Measurements from ENCODE around the gene DYNC2H1.
"Not testable (repeated sequence)": the region's sequence is repeated elsewhere in the genome, so short reads cannot be mapped to it uniquely, and the experiment has no call there.

The DYNC2H1 gene

DNA sequence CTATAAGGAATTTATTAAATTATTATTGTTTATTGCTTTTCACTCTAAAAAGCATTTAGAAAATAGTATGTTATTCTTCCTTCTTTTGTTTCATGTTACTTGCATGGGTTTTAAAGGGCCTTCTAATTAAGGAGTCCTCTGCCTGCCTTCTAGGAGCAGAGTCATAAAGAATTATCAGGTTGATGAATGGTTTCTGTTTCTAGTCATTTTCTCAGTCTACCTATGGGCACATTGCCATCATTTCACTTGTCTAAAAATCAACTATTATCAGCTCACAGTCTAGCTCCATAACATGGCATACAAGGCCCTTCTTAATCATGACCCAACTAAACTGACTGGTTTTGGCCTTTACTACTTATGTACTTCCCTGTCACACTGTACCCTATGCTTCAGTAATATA is 16.2 kb downstream of the DYNC2H1 start:
- H3K36me3 ChIP-seq (ENCODE audit: insufficient read depth), result no peaks in the 10 kb centered on the region
- H3K27ac ChIP-seq, result no peak overlapping the region
- no peaks in the 10 kb centered on the region for H3K4me1 ChIP-seq (ENCODE audit: low read depth, poor library complexity, severe bottlenecking)
- H3K9ac ChIP-seq, result no peak overlapping the region
- no peaks in the 10 kb centered on the region for H3K79me2 ChIP-seq (ENCODE audit: insufficient read depth, low read depth)
- H3K27me3 ChIP-seq (ENCODE audit: insufficient read depth, low read depth), result no peaks in the 10 kb centered on the region
- H2AFZ ChIP-seq (ENCODE audit: low read depth), result no peak overlapping the region
- no peak overlapping the region for H3K4me3 ChIP-seq (IDR thresholded peaks at IDR 0.05; ENCODE audit: insufficient read depth, low read depth, low read length)
- no peaks in the 10 kb centered on the region for H4K20me1 ChIP-seq (ENCODE audit: insufficient read depth)
- TF ChIP-seq, protein P1, sequence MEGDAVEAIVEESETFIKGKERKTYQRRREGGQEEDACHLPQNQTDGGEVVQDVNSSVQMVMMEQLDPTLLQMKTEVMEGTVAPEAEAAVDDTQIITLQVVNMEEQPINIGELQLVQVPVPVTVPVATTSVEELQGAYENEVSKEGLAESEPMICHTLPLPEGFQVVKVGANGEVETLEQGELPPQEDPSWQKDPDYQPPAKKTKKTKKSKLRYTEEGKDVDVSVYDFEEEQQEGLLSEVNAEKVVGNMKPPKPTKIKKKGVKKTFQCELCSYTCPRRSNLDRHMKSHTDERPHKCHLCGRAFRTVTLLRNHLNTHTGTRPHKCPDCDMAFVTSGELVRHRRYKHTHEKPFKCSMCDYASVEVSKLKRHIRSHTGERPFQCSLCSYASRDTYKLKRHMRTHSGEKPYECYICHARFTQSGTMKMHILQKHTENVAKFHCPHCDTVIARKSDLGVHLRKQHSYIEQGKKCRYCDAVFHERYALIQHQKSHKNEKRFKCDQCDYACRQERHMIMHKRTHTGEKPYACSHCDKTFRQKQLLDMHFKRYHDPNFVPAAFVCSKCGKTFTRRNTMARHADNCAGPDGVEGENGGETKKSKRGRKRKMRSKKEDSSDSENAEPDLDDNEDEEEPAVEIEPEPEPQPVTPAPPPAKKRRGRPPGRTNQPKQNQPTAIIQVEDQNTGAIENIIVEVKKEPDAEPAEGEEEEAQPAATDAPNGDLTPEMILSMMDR (conservative IDR thresholded peaks at IDR 0.05; ENCODE audit: low read depth, low read length), result no peak
- H3K4me2 ChIP-seq, result no peak overlapping the region

- H3K36me3 ChIP-seq (ENCODE audit: insufficient read depth); H3K27ac ChIP-seq; H2AFZ ChIP-seq (ENCODE audit: low read depth); H3K27me3 ChIP-seq (ENCODE audit: insufficient read depth, low read depth); H3K4me2 ChIP-seq; H3K4me1 ChIP-seq (ENCODE audit: low read depth, poor library complexity, severe bottlenecking); H3K9ac ChIP-seq; H3K79me2 ChIP-seq (ENCODE audit: insufficient read depth, low read depth); H4K20me1 ChIP-seq (ENCODE audit: insufficient read depth); H3K4me3 ChIP-seq (IDR thresholded peaks at IDR 0.05; ENCODE audit: insufficient read depth, low read depth, low read length): not testable (repeated sequence)
Measured at GRCh38 chr11:103141986-103142385, 32.8 kb downstream of the DYNC2H1 start.

- no peaks in the 10 kb centered on the region for H3K36me3 ChIP-seq (ENCODE audit: insufficient read depth)
- H3K4me3 ChIP-seq (IDR thresholded peaks at IDR 0.05; ENCODE audit: insufficient read depth, low read depth, low read length), result no peak overlapping the region
- no peaks in the 10 kb centered on the region for H4K20me1 ChIP-seq (ENCODE audit: insufficient read depth)
- no peak overlapping the region for H2AFZ ChIP-seq (ENCODE audit: low read depth)
- H3K4me2 ChIP-seq, result no peak overlapping the region
- H3K9ac ChIP-seq, result no peak overlapping the region
- no peak overlapping the region for H3K27ac ChIP-seq
- no peaks in the 10 kb centered on the region for H3K79me2 ChIP-seq (ENCODE audit: insufficient read depth, low read depth)
- no peaks in the 10 kb centered on the region for H3K4me1 ChIP-seq (ENCODE audit: low read depth, poor library complexity, severe bottlenecking)
- no peaks in the 10 kb centered on the region for H3K27me3 ChIP-seq (ENCODE audit: insufficient read depth, low read depth)
- TF ChIP-seq, protein P1 (conservative IDR thresholded peaks at IDR 0.05; ENCODE audit: low read depth, low read length), result no peak
Measured at GRCh38 chr11:103147627-103148026, 38.4 kb downstream of the DYNC2H1 start.

DNA sequence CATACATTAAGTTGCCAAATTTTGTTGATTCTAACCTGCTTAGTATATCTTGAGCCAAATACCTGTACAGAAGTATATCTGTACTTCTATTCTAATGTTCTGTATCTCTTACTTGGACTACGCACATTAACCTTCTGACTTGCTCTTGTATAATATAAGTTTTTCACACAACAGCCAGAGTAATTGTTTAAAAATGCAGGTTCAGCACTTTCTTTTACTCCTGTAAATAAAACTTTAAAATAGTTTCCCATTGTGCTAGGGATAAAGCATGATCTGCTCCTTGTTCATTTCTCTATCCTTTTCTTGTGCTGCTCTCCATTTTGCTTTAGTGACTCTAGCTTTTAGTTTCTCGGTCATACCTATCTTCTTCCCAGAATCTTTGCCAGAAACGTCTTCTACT is 48.3 kb downstream of the DYNC2H1 start:
- H3K4me3 ChIP-seq (IDR thresholded peaks at IDR 0.05; ENCODE audit: insufficient read depth, low read depth, low read length), result no peak overlapping the region
- no peaks in the 10 kb centered on the region for H3K27me3 ChIP-seq (ENCODE audit: insufficient read depth, low read depth)
- no peaks in the 10 kb centered on the region for H4K20me1 ChIP-seq (ENCODE audit: insufficient read depth)
- H2AFZ ChIP-seq (ENCODE audit: low read depth), result no peak overlapping the region
- H3K9ac ChIP-seq, result no peak overlapping the region
- H3K27ac ChIP-seq, result no peak overlapping the region
- no peaks in the 10 kb centered on the region for H3K4me1 ChIP-seq (ENCODE audit: low read depth, poor library complexity, severe bottlenecking)
- TF ChIP-seq, protein P1 (conservative IDR thresholded peaks at IDR 0.05; ENCODE audit: low read depth, low read length), result no peak
- no peaks in the 10 kb centered on the region for H3K36me3 ChIP-seq (ENCODE audit: insufficient read depth)
- no peak overlapping the region for H3K4me2 ChIP-seq
- H3K79me2 ChIP-seq (ENCODE audit: insufficient read depth, low read depth), result no peaks in the 10 kb centered on the region

- TF ChIP-seq, protein P1 (conservative IDR thresholded peaks at IDR 0.05; ENCODE audit: low read depth, low read length), result no peak
Measured at GRCh38 chr11:103164093-103164796, 55.0 kb downstream of the DYNC2H1 start.

More at GRCh38 chr11:103164093-103164796, 55.0 kb downstream of the DYNC2H1 start:
- no peak overlapping the region for H3K9ac ChIP-seq
- H3K79me2 ChIP-seq (ENCODE audit: insufficient read depth, low read depth), result no peaks in the 10 kb centered on the region
- no peak overlapping the region for H3K4me2 ChIP-seq
- no peaks in the 10 kb centered on the region for H3K36me3 ChIP-seq (ENCODE audit: insufficient read depth)
- H3K27ac ChIP-seq, result no peak overlapping the region
- no peak overlapping the region for H3K4me3 ChIP-seq (IDR thresholded peaks at IDR 0.05; ENCODE audit: insufficient read depth, low read depth, low read length)
- no peaks in the 10 kb centered on the region for H3K4me1 ChIP-seq (ENCODE audit: low read depth, poor library complexity, severe bottlenecking)
- H3K27me3 ChIP-seq (ENCODE audit: insufficient read depth, low read depth), result no peaks in the 10 kb centered on the region
- no peaks in the 10 kb centered on the region for H4K20me1 ChIP-seq (ENCODE audit: insufficient read depth)
- no peak overlapping the region for H2AFZ ChIP-seq (ENCODE audit: low read depth)

All from KMS-11 (cell line).